ENCODE measurements around the gene PSMB7. TPM values are rescaled to one million over a fixed set of nuclear protein-coding genes. Genes with fewer than 3 reads are reported as not detected.

The PSMB7 gene
- total and polyA plus RNA-seq, 2 of the 8 experiments (the other 6 are each of a cell fraction or from before 2014, with no cell fraction given), result 222 to 357 TPM

GRCh38 chr9:124385623-124386022, 29.6 kb downstream of the PSMB7 start:
- Histone ChIP-seq H3K18ac (ENCODE audit: extremely low read depth, low read length) (no peak overlapping the region), H2BK20ac (ENCODE audit: low read length) (no peak overlapping the region), H3K9me3 (ENCODE audit: insufficient read depth in 2 of 2, low read depth in 1 of 2, low read length in 1 of 2) (no peaks in the 10 kb centered on the region), H3K36me3 (ENCODE audit: control insufficient read depth in 2 of 4, insufficient read depth in 4 of 4, low read length in 3 of 4) (peaks cover 2 to 9% (median 5%) of the 10 kb centered on the region in 4 experiments; a peak in 5 of 8 replicates), H2BK120ac (replicated peaks; ENCODE audit: low read depth, low read length) (no peak overlapping the region), H2BK5ac (ENCODE audit: low read depth, low read length) (no peak overlapping the region), H3K4me2 (ENCODE audit: insufficient read depth in 1 of 2, low read depth in 2 of 2, low read length in 2 of 2) (no peak overlapping the region), H4K8ac (ENCODE audit: extremely low read depth, insufficient read depth, low read length) (no peak overlapping the region), H3K23ac (ENCODE audit: insufficient read length) (no peak overlapping the region), H3K14ac (ENCODE audit: insufficient read length) (no peak overlapping the region), H2BK15ac (ENCODE audit: low read length) (no peak overlapping the region), H3K4ac (replicated peaks; ENCODE audit: insufficient read length, low read depth, low read length) (no peak overlapping the region), H3K27me3 (replicated peaks in 1 of 4; ENCODE audit: control insufficient read depth in 3 of 4, extremely low read depth in 1 of 4, insufficient read depth in 3 of 4, low read length in 3 of 4) (no peaks in the 10 kb centered on the region), H3K23me2 (ENCODE audit: low read depth, low read length) (no peaks in the 10 kb centered on the region), H4K20me1 (replicated peaks in 1 of 2; ENCODE audit: control insufficient read depth in 1 of 2, insufficient read depth in 2 of 2, low read length in 2 of 2) (peaks cover 2 to 5% of the 10 kb centered on the region in 2 experiments), H3K4me3 (ENCODE audit: extremely low read depth in 1 of 4, insufficient read depth in 2 of 4, low read depth in 3 of 4, low read length in 4 of 4) (no peak overlapping the region), H2AFZ (ENCODE audit: low read length) (no peak overlapping the region), H4K5ac (ENCODE audit: insufficient read length, low read depth, low read length) (no peak overlapping the region), H2AK5ac (ENCODE audit: low read depth, low read length) (no peak overlapping the region), H3K27ac (ENCODE audit: low read depth, low read length) (no peak overlapping the region), H3K56ac (replicated peaks; ENCODE audit: insufficient read length, low read depth, low read length) (no peak overlapping the region), H3K79me1 (ENCODE audit: low read depth, low read length) (peaks cover 6% of the 10 kb centered on the region; the same call in 1 of the 2 replicates), H3K9ac (replicated peaks in 1 of 4; ENCODE audit: extremely low read depth in 1 of 4, low read depth in 3 of 4, low read length in 3 of 4) (no peak overlapping the region), H2BK12ac (ENCODE audit: low read depth, low read length) (no peak overlapping the region), H3K4me1 (replicated peaks in 1 of 4; ENCODE audit: control insufficient read depth in 3 of 4, insufficient read depth in 4 of 4, low read length in 3 of 4) (peaks cover 0 to 3% (median under 1%) of the 10 kb centered on the region in 4 experiments; a peak in 1 of 7 replicates), H3K79me2 (ENCODE audit: control insufficient read depth in 1 of 2, insufficient read depth in 2 of 2, low read length in 2 of 2) (peaks cover under 1 to 54% of the 10 kb centered on the region in 2 experiments; a peak in 3 of 4 replicates), H4K91ac (replicated peaks; ENCODE audit: insufficient read length, low read length) (no peak overlapping the region)
- DNase-seq (ENCODE audit: low read depth in 1 of 2, low spot score in 2 of 2), result no peak
- FAIRE-seq, result no peak
- ChIA-PET POLR2A (ENCODE audit: partially characterized antibody) (interaction anchor here (2.1 kb wide), 1 partner anchor 15 kb away, joined by 4 read pairs; no protein-coding TSS in a partner anchor), CTCF (ENCODE audit: partially characterized antibody) (interaction anchor here (0.6 to 21.3 kb wide), 6 partner anchors 5 to 1871 kb away, joined by 3 to 330 read pairs (median 6); partner anchors contain the start of gene PSMB7)
- 78% methylated on average over 7 of the region's 7 CpGs; no CpG with 5 or more reads in 1 of the 2 experiments for WGBS, 2 experiments (ENCODE audit: extremely low coverage in 1 of 2, insufficient coverage in 1 of 2, insufficient read length in 1 of 2, insufficient replicate concordance in 2 of 2, low coverage in 1 of 2, low lambda C conversion rate in 2 of 2, missing lambda C conversion rate in 1 of 2)
- TF ChIP-seq SIN3A (conservative IDR thresholded peaks at IDR 0.05 in 1 of 2, IDR thresholded peaks at IDR 0.05 in 1 of 2; ENCODE audit: low read depth in 1 of 2, low read length in 2 of 2), result no peak
- no peak for TF ChIP-seq EGR1 (IDR thresholded peaks at IDR 0.05; ENCODE audit: borderline replicate concordance, low read depth, low read length)
- no peak for TF ChIP-seq SIRT6 (IDR thresholded peaks at IDR 0.05; ENCODE audit: low read length)
- no peak for TF ChIP-seq SRF (IDR thresholded peaks at IDR 0.05; ENCODE audit: low read depth, low read length)
- TF ChIP-seq SP2 (IDR thresholded peaks at IDR 0.05; ENCODE audit: low read length), result no peak
- no peak for TF ChIP-seq RXRA (IDR thresholded peaks at IDR 0.05; ENCODE audit: insufficient read depth, low read depth, low read length)
- no peak for TF ChIP-seq CREB1 (IDR thresholded peaks at IDR 0.05)
- no peak for TF ChIP-seq JUN (IDR thresholded peaks at IDR 0.05; ENCODE audit: low read depth, low read length)
- no peak for TF ChIP-seq POU5F1 (IDR thresholded peaks at IDR 0.05; ENCODE audit: low read depth, low read length)
- TF ChIP-seq BRCA1 (IDR thresholded peaks at IDR 0.05; ENCODE audit: low read depth, low read length), result no peak
- TF ChIP-seq TAF1 (IDR thresholded peaks at IDR 0.05; ENCODE audit: low read depth, low read length), result no peak

Data from H1 (cell line).